Measurements from ENCODE around the gene NCAPG2. TPM values are rescaled to one million over a fixed set of nuclear protein-coding genes. Genes with fewer than 3 reads are reported as not detected.

NCAPG2 gene, protein sequence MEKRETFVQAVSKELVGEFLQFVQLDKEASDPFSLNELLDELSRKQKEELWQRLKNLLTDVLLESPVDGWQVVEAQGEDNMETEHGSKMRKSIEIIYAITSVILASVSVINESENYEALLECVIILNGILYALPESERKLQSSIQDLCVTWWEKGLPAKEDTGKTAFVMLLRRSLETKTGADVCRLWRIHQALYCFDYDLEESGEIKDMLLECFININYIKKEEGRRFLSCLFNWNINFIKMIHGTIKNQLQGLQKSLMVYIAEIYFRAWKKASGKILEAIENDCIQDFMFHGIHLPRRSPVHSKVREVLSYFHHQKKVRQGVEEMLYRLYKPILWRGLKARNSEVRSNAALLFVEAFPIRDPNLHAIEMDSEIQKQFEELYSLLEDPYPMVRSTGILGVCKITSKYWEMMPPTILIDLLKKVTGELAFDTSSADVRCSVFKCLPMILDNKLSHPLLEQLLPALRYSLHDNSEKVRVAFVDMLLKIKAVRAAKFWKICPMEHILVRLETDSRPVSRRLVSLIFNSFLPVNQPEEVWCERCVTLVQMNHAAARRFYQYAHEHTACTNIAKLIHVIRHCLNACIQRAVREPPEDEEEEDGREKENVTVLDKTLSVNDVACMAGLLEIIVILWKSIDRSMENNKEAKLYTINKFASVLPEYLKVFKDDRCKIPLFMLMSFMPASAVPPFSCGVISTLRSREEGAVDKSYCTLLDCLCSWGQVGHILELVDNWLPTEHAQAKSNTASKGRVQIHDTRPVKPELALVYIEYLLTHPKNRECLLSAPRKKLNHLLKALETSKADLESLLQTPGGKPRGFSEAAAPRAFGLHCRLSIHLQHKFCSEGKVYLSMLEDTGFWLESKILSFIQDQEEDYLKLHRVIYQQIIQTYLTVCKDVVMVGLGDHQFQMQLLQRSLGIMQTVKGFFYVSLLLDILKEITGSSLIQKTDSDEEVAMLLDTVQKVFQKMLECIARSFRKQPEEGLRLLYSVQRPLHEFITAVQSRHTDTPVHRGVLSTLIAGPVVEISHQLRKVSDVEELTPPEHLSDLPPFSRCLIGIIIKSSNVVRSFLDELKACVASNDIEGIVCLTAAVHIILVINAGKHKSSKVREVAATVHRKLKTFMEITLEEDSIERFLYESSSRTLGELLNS
- 29.5 TPM for total RNA-seq

DNA sequence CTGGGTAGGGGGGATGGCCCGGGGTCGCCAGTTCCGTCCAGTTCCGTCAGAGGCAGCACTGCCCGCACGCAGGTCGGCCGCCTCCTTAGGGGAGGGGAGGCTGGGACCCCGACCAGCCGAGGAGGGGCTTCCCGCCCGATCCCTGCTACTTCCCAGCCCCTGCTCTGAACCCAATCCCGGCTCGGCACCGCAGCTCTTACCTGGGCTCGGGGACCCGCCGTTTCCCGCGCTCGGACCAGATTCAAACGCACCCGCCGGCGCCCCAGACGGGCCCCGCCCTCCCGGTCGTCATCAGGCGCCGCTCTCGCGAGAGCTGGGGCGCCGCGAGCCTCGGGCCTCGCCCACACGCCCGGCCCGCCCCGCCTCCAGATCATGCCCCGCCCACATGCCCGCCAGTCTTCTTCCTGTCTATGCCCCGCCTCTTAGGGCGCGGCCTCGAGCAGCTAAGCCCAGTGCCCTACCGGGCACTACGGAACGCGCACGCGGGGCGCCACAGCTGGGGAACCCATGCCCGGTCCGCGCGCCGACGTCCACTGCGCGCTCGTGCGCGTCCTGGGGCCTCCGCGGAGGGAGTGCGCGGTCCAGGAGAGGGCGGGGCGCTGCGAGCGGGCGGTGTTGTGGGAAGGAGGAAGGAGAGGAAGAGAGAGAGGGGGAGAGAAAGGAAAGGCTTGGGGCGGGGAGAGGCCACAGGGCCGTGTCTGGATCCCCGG, at the start of gene NCAPG2:
Gene NCAPG2 (minus strand): TSS at position 281 of the 710 bp plus-strand sequence. CDS start 2,905 bp downstream, outside the sequence.
- peak; percentile 99 for DNase-seq

DNA sequence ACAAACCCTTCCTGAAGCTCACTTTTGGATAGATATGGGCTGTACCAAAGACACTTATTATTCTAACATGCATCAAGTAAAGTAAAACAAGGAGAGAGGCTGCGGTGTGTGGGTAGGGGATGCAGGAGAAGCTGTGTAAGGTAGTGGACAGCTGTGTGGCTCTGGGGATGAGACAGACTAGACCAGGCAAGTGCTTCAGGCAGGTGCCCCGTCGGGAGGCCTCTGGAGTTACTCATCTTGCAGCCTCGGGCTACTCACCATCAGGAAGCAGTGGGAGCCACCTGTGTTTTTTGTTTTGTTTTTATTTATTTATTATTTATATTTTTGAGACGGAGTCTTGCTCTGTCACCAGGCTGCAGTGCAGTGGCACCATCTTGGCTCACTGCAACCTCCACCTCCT, 49.3 kb upstream of the NCAPG2 start:
- no peak for DNase-seq

GRCh38 chr7:158751751-158752150, 47.1 kb upstream of the NCAPG2 start:
- DNase-seq, result no peak

- DNase-seq, result no peak
Measured at GRCh38 chr7:158751199-158751598, 46.6 kb upstream of the NCAPG2 start.

GRCh38 chr7:158750702-158751101, 46.1 kb upstream of the NCAPG2 start:
- no peak for DNase-seq

DNA sequence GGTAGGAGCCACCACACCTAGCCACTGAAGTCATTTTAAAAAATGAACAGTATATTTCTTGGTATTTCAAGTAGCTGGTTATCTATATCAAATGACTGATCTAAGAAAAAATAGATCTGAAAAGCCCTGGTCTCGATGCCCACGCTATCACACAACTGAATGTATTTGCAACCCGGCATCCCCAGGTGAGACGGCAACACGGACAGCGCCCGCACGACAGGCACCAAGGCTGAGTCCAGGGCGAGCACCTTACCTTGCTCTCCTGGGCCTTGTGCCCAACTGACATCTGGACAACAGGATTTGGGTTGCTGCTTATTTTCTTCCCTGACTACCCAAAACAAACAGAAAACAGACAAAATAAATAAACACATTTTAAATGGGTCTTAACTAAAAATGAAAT, 44.8 kb upstream of the NCAPG2 start:
- DNase-seq, result no peak

- no peak for DNase-seq
Measured at GRCh38 chr7:158748335-158748734, 43.7 kb upstream of the NCAPG2 start.

- no peak for DNase-seq
Measured at GRCh38 chr7:158747408-158747807, 42.8 kb upstream of the NCAPG2 start.

DNA sequence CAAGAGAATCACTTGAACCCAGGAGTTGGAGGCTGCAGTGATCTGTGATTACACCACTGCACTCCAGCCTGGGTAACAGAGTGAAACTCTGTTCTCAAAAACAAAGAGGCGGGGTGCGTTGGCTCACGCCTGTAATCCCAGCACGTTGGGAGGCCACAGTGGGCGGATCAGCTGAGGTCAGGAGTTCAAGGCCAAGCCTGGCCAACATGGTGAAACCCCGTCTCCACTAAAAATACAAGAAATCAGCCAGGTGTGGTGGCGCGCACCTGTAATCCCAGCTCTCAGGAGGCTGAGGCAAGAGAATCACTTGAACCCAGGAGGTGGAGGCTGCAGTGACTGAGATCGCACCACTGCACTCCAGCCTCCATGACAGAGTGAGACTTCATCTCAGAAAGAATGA, 42.4 kb upstream of the NCAPG2 start:
- no peak for DNase-seq

- no peak for DNase-seq
Measured at GRCh38 chr7:158745057-158745715, 40.6 kb upstream of the NCAPG2 start.

- no peak for DNase-seq
Measured at GRCh38 chr7:158744070-158744469, 39.5 kb upstream of the NCAPG2 start.

DNA sequence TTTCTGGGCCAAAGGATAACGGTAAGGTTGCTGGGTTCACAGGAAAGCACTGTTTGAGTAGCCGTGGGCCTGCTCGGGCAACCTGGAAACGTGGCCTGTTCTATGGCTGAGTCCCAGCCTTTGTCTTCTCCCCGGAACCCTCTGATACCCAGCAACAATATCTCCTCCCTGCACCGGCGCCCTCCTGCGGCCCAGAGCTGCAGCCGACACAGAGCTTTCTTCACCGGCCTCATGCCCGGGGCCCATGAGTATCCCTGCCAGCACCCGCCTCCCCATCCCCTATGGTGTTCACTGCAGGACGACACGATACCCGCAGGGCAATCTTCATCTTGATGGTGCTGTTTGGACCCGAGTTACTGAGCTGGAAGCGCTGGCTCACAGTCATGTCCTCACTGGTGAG, 38.6 kb upstream of the NCAPG2 start:
- DNase-seq, result no peak

DNA sequence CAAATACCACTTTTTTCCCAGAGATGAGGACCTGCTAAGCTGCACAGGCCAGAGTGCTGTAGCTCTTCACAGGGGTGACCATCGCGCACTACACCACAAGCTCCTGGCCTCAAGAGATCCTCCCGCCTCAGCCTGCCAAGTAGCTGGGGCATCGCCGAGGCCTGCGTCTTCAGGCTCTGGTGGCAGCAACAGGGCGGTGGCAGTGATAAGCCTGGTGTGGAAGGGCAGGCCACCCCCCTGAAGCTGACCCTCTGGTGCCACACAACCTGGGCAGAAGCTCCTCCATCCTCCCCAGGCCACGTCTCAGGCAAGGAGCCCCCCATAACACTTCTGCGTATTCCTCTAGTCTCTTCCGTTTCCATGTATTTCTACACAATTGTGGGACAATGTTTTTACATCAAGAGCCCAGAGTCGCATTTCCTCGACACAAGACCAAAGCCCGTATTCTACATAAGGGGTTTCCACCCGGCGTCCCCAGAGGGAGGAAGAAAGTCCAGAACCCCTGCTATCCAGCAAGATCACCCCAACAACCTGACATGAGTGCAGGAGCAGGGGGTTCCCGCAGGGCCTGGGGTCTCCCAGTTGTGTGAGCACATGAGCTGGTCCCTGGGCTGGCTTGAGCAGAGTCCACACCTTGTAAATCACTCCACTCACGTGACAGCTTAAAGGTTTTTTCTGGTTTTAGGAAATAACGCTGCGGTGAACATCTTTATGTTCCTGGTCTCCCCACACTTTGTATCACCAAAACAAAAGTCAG, 37.6 kb upstream of the NCAPG2 start:
- DNase-seq, result no peak

DNA sequence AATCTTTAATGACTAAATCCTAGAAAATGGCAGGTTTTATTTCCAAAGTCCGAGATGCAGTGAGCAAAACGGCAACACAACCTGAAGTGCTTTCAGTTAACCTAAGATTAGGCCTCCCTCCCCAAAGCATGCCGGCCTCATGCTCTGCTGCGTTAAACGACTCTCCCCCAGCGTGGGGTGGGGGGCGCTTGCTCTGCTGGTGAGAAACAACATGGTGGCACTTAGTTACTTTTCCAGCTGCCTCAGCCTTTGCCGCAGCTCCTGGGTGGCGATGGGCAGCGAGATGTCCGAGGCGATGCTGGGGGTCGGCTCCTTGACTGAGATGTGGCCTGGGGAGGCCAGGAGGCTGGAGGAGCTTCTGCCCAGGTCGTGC, 36.7 kb upstream of the NCAPG2 start:
- no peak for DNase-seq

- no peak for DNase-seq
Measured at GRCh38 chr7:158740657-158741293, 36.2 kb upstream of the NCAPG2 start.

- no peak for DNase-seq
Measured at GRCh38 chr7:158740013-158740656, 35.5 kb upstream of the NCAPG2 start.

DNA sequence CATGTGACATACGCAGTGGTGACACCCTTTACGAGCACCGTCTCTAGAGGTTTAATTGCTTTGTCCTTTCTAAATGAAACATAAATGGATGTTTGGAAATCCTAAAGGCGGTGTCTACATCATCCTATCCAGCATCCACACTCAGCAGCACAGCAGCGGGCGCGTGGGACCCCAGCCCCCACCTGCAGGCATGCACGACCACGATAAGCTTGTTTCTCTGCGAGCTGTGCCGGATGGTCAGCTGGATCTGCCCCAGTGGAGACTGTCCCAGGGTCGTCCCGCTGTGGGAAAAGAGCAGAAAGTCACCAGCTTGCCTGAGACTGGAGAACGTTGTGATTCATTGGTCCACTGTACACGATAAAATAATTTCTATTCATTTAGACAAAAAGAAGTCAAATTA, 34.2 kb upstream of the NCAPG2 start:
- no peak for DNase-seq

GRCh38 chr7:158737064-158737695, 32.6 kb upstream of the NCAPG2 start:
- no peak for DNase-seq

GRCh38 chr7:158735935-158736334, 31.3 kb upstream of the NCAPG2 start:
- no peak for DNase-seq
